Epithelial cell of esophagus (primary cell): ENCODE data around the gene HOXA6.

ENCODE experiments used
- DNase-seq: peaks from one replicate; pipeline ENCODE4 v3.0.0; 2010; ENCODE audit warnings: low read depth
- H3K4me3 ChIP-seq: 2 replicates; pipeline ENCODE4 v1.5.1; 2011; ENCODE audit warnings: mild to moderate bottlenecking, low read length, control low read depth
- TF ChIP-seq, protein P1 (sequence below): IDR thresholded peaks from 2 replicates; pipeline ENCODE4 v1.5.1; 2011; ENCODE audit warnings: low read depth, mild to moderate bottlenecking, low read length, control low read depth, inconsistent platforms; ENCODE audit not compliant: insufficient read depth; ENCODE audit errors: missing control alignments

The HOXA6 gene

DNA sequence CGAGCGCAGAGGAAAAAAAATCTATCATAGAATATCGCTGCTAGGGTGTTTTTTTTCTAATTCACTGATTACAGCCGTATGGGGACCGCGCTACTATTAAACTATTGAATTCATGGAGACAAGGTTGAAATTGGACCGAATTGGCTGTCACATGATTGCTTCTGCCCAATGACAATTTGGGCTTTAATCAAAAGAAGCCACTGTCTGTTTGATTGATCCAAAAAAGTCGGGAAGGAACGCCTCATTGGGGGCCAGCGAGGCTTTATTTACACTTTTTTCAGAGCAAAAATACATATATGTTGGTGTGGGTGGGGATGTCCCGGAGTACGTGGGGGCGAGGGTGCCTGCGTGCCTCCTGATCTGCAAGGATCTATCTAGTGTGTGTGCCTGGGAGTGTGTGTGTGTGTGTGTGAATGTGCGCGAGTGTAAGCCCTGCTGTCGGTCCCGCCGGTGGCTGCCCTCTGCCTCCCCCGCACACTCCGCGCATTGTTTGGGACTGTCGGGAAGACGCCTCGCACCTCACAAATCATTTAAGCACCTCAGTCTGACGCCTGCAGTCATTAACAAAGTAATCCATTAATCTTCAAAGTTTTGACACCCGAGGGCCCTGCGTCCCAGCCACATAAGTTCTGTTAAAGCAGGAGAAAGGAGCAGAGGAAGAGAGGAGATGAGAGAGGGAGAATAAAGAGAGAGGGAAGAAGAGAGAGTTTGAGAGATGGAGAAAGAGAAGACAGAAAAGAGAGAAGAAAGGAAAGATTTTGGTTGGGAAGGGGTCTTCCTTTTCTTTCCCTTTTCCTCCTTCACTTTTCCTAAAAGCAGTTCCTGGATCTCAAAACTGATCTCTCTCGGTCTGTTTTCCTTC lies 44.8 kb downstream of the HOXA6 start, which contains the start of gene HOXA2:
TSS of gene HOXA2 (minus strand) at position 103 of the 862 bp plus-strand sequence. CDS start 183 bp downstream, outside the sequence.
- TF ChIP-seq, protein P1, sequence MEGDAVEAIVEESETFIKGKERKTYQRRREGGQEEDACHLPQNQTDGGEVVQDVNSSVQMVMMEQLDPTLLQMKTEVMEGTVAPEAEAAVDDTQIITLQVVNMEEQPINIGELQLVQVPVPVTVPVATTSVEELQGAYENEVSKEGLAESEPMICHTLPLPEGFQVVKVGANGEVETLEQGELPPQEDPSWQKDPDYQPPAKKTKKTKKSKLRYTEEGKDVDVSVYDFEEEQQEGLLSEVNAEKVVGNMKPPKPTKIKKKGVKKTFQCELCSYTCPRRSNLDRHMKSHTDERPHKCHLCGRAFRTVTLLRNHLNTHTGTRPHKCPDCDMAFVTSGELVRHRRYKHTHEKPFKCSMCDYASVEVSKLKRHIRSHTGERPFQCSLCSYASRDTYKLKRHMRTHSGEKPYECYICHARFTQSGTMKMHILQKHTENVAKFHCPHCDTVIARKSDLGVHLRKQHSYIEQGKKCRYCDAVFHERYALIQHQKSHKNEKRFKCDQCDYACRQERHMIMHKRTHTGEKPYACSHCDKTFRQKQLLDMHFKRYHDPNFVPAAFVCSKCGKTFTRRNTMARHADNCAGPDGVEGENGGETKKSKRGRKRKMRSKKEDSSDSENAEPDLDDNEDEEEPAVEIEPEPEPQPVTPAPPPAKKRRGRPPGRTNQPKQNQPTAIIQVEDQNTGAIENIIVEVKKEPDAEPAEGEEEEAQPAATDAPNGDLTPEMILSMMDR, result no peak
- no peak within 1 kb of the TSS for H3K4me3 ChIP-seq
- no peak for DNase-seq

DNA sequence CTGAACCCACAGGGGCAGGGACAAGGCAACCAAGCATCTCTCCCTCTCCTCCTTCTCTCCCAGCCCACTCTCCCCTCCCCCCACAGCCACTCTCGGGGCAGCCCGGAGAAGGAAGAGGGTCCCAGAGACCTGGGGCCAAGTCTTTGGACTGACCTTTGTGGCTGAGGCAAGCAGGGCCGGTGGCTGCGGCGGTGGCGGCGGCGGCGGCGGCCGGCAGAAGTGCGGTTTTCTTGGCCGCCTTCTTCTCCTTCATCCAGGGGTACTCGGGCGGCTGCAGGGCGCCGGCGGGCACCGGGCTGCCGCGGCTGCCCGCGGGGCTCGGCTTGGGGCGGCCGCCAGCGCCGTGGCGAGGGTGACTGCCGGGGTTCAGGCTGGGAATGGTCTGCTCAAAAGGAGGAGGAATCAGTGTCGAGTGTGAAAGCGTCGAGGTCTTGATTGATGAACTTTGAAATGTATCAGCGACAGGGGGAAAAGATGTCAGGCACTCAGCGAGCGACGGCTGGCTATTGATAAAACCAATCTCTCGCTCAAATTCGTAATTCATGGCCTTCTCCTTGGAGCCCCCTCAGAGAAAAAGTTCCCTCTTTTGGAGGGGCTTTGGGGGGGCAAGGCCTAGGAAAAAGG lies 45.5 kb downstream of the HOXA6 start:
- TF ChIP-seq, protein P1, result no peak
- H3K4me3 ChIP-seq, result no peak overlapping the region
- no peak for DNase-seq

DNA sequence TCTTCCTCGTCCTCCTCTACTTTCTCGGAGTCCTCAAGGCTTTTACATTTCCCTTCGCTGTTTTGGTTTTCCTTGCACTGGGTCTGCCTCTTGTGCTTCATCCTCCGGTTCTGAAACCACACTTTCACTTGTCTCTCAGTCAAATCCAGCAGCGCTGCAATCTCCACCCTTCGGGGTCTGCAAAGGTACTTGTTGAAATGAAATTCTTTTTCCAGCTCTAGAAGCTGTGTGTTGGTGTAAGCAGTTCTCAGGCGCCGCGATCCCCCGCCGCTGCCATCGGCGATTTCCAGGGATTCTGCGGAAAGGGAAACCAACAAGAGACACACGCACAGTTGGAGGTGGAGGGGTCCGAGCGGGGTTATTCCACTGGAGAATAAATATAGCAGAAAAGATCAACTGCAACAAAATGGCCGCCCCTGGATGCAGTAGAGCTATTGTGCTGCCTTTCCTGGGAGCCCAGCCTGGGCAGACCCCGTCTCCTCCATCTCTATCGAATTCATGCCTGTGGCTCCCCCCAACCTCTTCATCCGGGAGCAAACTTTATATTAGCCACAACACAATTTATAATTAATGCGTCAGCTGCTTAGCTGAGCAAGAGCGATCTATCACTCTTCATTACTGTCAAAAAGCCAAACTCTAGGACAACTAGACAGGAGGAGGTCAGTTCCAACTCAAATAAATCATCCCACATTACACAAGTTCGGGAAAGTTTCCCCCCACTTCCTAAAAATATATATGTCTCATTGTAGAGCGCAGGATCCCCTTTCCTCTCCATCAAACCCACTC lies 46.2 kb downstream of the HOXA6 start:
- TF ChIP-seq, protein P1, result no peak
- no peak overlapping the region for H3K4me3 ChIP-seq
- no peak for DNase-seq

DNA sequence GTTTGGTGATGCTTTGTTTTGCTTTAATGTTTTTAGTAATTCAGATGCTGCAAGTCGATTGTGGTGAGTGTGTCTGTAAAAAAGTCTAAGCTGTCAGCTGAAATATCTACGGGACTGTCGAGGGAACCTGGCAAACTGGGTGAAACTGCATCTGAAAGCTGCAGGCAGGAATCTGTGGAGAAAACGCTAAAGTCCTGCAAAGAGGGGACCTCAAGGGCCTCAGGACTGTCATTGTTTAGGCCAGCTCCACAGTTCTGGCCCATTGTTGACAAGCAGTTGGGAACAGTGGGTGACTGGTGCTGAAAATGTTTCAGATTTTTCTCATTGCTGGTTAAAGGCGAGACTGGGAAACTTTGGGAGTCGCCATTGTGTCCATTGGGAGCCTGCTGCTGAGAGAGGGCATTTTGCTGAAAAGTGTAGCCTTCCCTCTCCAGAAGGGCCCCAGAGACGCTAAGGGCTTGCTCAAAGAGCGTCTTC lies 46.8 kb downstream of the HOXA6 start:
- no peak for DNase-seq
- TF ChIP-seq, protein P1, result no peak
- H3K4me3 ChIP-seq, result no peak overlapping the region

DNA sequence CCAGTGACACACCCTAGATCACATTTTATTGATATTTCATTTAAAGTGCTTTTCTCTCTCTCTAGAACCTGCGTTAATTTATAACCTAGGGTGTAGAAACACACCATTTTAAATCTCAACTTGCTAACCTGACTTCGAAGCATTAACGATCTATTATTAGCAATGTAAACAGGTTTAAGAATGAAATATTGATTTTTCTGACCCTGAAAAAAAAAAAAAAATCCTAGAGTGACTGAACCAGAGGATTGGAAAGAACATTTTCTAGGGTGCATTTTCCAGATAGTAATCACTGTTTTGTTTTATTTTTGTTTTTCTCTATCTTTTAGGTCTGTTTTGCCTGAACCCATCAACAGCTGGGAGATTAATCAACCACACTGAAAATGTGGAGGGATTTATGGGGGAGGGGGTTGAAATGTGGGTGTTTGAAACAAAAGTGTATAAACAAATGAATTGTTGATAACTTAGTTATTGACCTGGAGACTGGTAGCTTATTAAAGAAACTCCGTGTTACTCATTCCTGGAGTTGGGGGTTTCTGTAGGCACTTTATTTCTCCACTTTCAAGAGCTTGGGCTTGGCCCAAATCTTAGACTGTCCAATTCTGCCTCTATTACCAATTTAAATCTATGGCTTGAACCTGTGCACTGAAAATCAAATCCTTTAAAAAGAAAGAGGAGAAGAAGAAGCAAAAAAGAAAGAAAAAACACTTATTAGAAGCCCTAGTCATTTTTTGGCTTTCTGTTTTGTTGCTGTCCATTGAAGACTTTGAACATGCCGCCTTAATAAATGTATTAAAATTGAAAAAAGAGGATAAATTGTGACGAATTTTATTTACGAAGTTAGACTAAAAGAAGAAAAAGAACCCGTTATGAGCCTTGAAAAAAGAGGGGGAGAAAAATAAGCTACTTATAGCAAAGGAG lies 47.9 kb downstream of the HOXA6 start:
- H3K4me3 ChIP-seq, result no peak overlapping the region
- TF ChIP-seq, protein P1, result no peak
- no peak for DNase-seq
